ENCODE data around the gene CPAMD8.

The CPAMD8 gene

DNA sequence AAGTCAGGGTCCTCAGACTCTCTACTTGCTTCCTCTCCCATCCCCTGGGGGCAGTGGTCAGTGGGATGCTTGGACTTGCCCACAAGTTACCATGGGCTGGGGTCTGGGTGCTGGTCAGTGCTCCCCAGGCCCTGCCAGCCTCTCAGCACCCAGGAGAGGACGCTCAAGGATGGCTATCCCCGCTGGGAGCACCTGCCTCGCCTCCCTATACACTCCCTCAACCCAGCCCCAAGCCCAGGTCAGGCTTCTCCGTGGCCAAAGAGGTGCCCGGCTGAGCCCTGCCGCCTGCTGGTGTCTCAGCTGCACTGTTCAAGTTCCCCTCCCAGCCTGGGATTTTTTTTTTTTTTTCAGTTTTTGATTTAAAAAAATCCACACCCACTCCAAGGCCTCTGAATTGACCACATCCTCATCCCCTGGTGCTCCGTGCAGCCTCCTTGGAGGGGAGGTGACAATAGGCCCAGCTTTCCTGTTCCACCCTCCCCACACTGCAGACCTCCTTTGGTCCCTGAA is 127.0 kb downstream of the CPAMD8 start:
- Histone ChIP-seq H3K9me3 (ENCODE audit: control insufficient read depth in 5 of 5, low read length in 5 of 5) (no peaks in the 10 kb centered on the region), H3K4me3 (ENCODE audit: low read depth in 1 of 5, low read length in 5 of 5) (no peak overlapping the region), H3K9ac (ENCODE audit: low read length in 5 of 5) (no peak overlapping the region), H3K36me3 (ENCODE audit: control insufficient read depth in 5 of 5, insufficient read depth in 5 of 5, low read length in 5 of 5) (no peaks in the 10 kb centered on the region), H3K4me1 (ENCODE audit: control insufficient read depth in 5 of 5, insufficient read depth in 5 of 5, low read length in 5 of 5) (peaks cover 0 to 33% (median 14%) of the 10 kb centered on the region in 5 donors), H3K27ac (ENCODE audit: low read depth, low read length) (no peak overlapping the region), H3K27me3 (ENCODE audit: control insufficient read depth in 5 of 5, insufficient read depth in 4 of 5, low read length in 5 of 5) (peaks cover 0 to 5% (median 0%) of the 10 kb centered on the region in 5 donors)

DNA sequence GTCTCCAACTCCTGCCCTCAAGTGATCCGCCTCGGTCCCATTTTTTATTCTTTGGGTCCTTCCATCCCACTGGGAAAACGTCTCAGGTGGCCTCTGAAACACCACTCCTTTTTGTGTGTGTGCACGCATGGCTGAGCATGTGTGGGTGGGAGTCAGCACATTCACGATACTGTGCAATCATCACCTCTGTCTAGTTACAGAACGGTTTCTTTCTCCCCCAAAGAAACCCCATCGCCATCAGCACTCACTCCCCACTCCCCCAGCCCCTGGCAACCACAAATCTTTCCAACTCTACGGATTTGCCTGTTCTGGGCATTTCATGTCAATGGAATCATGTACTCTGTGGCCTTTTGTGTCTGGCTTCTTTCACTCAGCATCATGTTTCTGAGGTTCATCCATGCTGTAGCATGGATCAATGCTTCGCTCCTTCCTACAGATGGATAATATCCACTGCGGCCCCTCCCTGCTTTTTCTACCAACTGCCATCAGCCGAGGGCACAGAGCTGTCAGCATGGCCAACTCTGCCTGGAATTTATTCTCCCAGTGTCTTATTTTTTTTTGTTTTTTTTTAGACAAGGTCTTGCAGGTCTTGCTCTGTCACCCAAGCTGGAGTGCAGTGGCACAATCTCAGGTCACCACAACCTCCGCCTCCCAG is 128.1 kb downstream of the CPAMD8 start:
- Histone ChIP-seq H3K36me3 (ENCODE audit: control insufficient read depth in 5 of 5, insufficient read depth in 5 of 5, low read length in 5 of 5) (no peaks in the 10 kb centered on the region), H3K9ac (ENCODE audit: low read length in 5 of 5) (no peak overlapping the region), H3K4me3 (ENCODE audit: low read depth in 1 of 5, low read length in 5 of 5) (no peak overlapping the region), H3K9me3 (ENCODE audit: control insufficient read depth in 5 of 5, low read length in 5 of 5) (no peaks in the 10 kb centered on the region), H3K4me1 (ENCODE audit: control insufficient read depth in 5 of 5, insufficient read depth in 5 of 5, low read length in 5 of 5) (peaks cover 0 to 44% (median 25%) of the 10 kb centered on the region in 5 donors), H3K27me3 (ENCODE audit: control insufficient read depth in 5 of 5, insufficient read depth in 4 of 5, low read length in 5 of 5) (peaks cover 0 to 4% (median 0%) of the 10 kb centered on the region in 5 donors), H3K27ac (ENCODE audit: low read depth, low read length) (no peak overlapping the region)

DNA sequence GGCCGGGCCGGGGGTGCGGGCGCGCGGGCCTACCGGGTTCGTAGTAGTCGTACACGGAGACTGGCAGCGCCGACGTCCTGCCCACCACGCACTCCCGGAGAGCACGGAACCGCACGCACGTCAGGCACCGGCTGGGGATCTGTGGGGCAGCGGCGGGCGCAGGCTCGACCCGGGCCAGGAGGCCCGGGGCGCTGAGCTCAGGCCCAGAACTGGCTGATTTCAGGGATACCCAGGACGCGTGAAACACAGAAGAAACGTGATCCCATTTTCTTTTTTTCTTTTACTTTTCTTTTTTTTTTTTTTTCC is 128.8 kb downstream of the CPAMD8 start:
- Histone ChIP-seq H3K9me3 (ENCODE audit: control insufficient read depth in 5 of 5, low read length in 5 of 5) (no peaks in the 10 kb centered on the region), H3K36me3 (ENCODE audit: control insufficient read depth in 5 of 5, insufficient read depth in 5 of 5, low read length in 5 of 5) (no peaks in the 10 kb centered on the region), H3K4me1 (ENCODE audit: control insufficient read depth in 5 of 5, insufficient read depth in 5 of 5, low read length in 5 of 5) (peaks cover 0 to 51% (median 29%) of the 10 kb centered on the region in 5 donors), H3K4me3 (ENCODE audit: low read depth in 1 of 5, low read length in 5 of 5) (peak overlapping the region in 4 of 5 donors; percentile 56 to 69 (median 62)), H3K27me3 (ENCODE audit: control insufficient read depth in 5 of 5, insufficient read depth in 4 of 5, low read length in 5 of 5) (no peaks in the 10 kb centered on the region), H3K27ac (ENCODE audit: low read depth, low read length) (no peak overlapping the region), H3K9ac (ENCODE audit: low read length in 5 of 5) (peak overlapping the region in 2 of 5 donors; percentile 30 to 40)

DNA sequence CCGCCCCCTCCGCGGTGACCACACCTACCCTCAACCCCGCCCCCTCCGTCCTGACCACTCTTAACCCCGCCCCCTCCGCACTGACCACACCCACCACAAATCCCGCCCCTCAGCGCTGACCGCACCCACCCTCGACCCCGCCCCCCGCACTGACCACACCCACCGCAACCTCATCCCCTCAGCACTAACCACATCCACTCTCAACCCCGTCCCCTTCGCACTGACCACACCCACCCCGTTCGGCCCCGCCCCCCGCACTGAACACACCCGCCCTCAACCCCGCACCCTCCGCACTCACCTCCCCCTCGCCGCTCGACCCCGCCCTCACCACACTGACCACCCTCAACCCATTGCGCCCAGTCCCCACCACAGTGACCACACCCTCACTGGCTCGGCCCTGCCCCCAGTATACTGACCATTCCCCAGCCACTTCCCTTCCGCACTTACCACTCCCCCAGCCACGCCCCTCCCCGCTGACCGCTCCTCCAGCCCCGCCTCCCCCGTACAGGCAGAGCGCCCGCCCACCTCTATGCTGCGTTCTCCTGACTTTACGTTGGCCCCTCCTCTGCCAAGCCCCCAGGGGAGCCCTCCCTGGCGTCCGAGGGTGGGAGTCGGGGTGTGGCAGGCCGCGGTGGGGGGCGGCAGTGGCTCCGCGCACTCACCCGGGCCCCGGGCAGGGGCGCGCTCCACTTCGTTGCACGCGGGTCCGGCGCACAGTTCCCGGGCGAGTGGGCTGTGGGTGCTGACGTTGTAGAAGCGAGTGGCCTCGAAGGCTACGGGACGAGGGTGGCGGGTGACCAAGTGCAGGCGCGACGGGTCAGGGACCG is 129.4 kb downstream of the CPAMD8 start:
- Histone ChIP-seq H3K27me3 (ENCODE audit: control insufficient read depth in 5 of 5, insufficient read depth in 4 of 5, low read length in 5 of 5) (no peaks in the 10 kb centered on the region), H3K4me3 (ENCODE audit: low read depth in 1 of 5, low read length in 5 of 5) (peak overlapping the region in 4 of 5 donors; percentile 56 to 69 (median 62)), H3K4me1 (ENCODE audit: control insufficient read depth in 5 of 5, insufficient read depth in 5 of 5, low read length in 5 of 5) (peaks cover 0 to 54% (median 29%) of the 10 kb centered on the region in 5 donors), H3K27ac (ENCODE audit: low read depth, low read length) (no peak overlapping the region), H3K9me3 (ENCODE audit: control insufficient read depth in 5 of 5, low read length in 5 of 5) (no peaks in the 10 kb centered on the region), H3K36me3 (ENCODE audit: control insufficient read depth in 5 of 5, insufficient read depth in 5 of 5, low read length in 5 of 5) (no peaks in the 10 kb centered on the region), H3K9ac (ENCODE audit: low read length in 5 of 5) (peak overlapping the region in 2 of 5 donors; percentile 30 to 40)

DNA sequence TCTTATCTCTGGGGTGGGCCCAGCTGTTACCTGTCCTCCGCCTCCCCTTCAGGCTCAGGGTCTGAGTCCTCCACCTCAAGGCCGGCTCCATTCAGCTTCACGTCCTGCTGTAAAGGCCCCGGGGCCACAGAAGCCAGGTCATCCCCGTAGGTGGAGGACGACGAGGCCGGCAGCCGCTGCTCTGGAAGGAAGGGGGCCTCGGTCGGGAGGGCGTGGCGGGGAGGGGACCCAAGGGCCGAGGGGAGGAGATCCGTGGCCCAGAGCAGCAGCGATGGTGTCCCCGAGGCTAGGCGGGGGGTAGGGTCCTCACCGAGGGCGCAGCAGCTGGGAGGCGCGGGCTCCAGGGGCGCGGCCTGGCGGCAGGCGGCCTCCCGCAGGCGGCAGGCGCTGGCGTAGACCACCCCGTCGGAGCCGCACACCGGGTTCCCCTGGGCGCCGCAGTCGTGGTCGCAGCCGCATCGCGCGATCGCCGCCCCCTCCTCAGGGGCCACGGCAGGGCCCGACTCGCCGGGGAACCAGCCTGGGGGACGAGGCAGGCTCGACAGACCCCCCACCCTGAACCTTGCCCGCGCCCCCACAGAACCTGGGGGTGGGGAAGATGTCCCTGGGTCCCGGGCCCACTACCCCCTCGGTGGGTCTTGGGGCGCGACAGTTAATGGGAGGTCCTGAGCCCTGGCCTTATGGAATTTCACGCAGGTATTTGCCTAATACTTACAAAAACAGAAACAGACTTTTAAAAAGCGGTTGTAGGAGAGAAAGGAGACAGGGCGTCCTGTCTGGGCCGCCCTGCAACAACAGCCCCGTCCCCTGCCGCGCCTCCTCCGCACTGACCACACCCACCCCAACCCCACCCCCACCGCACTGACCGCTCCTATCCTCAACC is 130.2 kb downstream of the CPAMD8 start:
- peak overlapping the region; percentile 53 to 71 (median 64) for H3K4me3 ChIP-seq (ENCODE audit: low read depth in 1 of 5, low read length in 5 of 5)
- peak overlapping the region in 4 of 5 donors; percentile 13 to 73 (median 60) for H3K9ac ChIP-seq (ENCODE audit: low read length in 5 of 5)
- no peaks in the 10 kb centered on the region for H3K36me3 ChIP-seq (ENCODE audit: control insufficient read depth in 5 of 5, insufficient read depth in 5 of 5, low read length in 5 of 5)
- no peak overlapping the region for H3K27ac ChIP-seq (ENCODE audit: low read depth, low read length)
- H3K9me3 ChIP-seq (ENCODE audit: control insufficient read depth in 5 of 5, low read length in 5 of 5) = no peaks in the 10 kb centered on the region
- H3K4me1 ChIP-seq (ENCODE audit: control insufficient read depth in 5 of 5, insufficient read depth in 5 of 5, low read length in 5 of 5) = peaks cover 0 to 54% (median 29%) of the 10 kb centered on the region in 5 donors
- H3K27me3 ChIP-seq (ENCODE audit: control insufficient read depth in 5 of 5, insufficient read depth in 4 of 5, low read length in 5 of 5) = no peaks in the 10 kb centered on the region

DNA sequence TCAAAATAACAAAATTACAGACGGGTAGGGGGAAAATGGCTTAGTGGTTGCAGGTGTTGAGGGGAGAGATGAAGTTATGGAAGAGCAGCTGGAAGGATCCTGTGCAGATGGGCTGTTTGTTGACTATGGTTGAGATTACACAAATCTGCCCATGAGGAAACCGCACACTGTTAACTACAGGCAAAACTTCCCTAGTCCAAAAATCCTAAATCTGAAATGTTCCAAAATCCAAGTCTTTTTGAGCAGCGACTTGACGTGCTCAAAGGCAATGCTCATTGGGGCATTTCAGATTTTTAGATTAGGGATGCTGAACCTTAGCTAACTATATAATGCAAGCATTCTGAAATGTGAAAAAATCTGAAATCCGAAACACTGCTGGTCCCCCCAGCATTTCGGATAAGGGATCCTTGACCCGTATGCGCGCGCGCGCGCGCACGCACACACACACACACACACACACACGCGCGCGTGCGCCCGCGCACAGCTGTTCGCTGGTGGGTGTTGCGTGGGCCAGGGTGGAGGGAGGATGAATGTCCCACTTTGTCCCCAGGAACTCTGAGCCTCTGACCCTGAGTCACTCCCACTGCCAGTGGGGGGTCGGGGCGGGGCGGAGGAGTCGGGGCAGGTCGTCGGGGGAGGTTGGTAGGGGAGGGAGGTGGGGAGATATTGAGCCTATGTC is 131.0 kb downstream of the CPAMD8 start:
- Histone ChIP-seq H3K4me1 (ENCODE audit: control insufficient read depth in 5 of 5, insufficient read depth in 5 of 5, low read length in 5 of 5) (peaks cover 0 to 54% (median 29%) of the 10 kb centered on the region in 5 donors), H3K36me3 (ENCODE audit: control insufficient read depth in 5 of 5, insufficient read depth in 5 of 5, low read length in 5 of 5) (no peaks in the 10 kb centered on the region), H3K9me3 (ENCODE audit: control insufficient read depth in 5 of 5, low read length in 5 of 5) (no peaks in the 10 kb centered on the region), H3K27ac (ENCODE audit: low read depth, low read length) (no peak overlapping the region), H3K4me3 (ENCODE audit: low read depth in 1 of 5, low read length in 5 of 5) (peak overlapping the region in 4 of 5 donors; percentile 63 to 71 (median 68)), H3K9ac (ENCODE audit: low read length in 5 of 5) (peak overlapping the region in 1 of 5 donors; percentile 61), H3K27me3 (ENCODE audit: control insufficient read depth in 5 of 5, insufficient read depth in 4 of 5, low read length in 5 of 5) (no peaks in the 10 kb centered on the region)

DNA sequence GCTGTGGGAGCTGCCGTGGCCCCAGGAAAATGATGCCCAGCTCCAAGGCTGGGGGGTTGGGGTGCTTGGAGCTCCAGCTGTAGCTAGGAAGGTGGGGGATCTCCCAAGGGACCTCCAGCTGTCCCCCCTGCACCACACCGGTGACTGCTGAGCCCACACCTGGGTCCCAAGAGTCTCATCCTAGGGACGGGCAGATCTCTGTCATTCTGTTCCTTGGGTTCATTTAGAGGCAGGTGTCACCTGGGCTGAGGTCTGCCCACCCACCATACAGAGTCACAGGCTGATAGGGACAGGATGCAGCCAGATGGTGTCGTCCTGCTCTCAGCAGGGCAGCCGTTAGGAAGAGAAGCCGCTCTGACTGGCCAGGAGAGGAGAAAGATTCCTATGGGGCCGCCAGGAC is 132.5 kb downstream of the CPAMD8 start:
- Histone ChIP-seq H3K4me1 (ENCODE audit: control insufficient read depth in 5 of 5, insufficient read depth in 5 of 5, low read length in 5 of 5) (peaks cover 0 to 60% (median 36%) of the 10 kb centered on the region in 5 donors), H3K27ac (ENCODE audit: low read depth, low read length) (no peak overlapping the region), H3K27me3 (ENCODE audit: control insufficient read depth in 5 of 5, insufficient read depth in 4 of 5, low read length in 5 of 5) (no peaks in the 10 kb centered on the region)

DNA sequence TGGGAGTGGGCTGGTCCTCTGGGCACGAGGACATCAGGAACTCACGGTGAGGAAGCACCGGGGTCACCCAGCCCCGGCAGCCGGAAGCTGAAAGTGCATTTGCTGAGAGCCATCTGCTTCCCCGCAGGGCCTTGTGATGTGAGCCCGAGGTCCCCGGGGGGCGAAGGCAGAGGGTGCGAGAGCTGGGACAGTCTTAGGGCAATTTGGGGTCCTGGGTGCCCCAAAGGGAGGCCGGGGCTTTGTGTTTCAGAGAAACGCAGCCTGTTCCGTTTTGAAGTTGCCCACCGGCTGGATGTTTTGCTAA is 133.0 kb downstream of the CPAMD8 start:
- H3K27ac ChIP-seq (ENCODE audit: low read depth, low read length) = no peak overlapping the region

More for the DNA sequence above, 132.5 kb downstream of the CPAMD8 start:
- Histone ChIP-seq H3K9me3 (ENCODE audit: control insufficient read depth in 5 of 5, low read length in 5 of 5) (no peaks in the 10 kb centered on the region), H3K9ac (ENCODE audit: low read length in 5 of 5) (peak overlapping the region in 1 of 5 donors; percentile 12), H3K36me3 (ENCODE audit: control insufficient read depth in 5 of 5, insufficient read depth in 5 of 5, low read length in 5 of 5) (no peaks in the 10 kb centered on the region), H3K4me3 (ENCODE audit: low read depth in 1 of 5, low read length in 5 of 5) (no peak overlapping the region)

DNA sequence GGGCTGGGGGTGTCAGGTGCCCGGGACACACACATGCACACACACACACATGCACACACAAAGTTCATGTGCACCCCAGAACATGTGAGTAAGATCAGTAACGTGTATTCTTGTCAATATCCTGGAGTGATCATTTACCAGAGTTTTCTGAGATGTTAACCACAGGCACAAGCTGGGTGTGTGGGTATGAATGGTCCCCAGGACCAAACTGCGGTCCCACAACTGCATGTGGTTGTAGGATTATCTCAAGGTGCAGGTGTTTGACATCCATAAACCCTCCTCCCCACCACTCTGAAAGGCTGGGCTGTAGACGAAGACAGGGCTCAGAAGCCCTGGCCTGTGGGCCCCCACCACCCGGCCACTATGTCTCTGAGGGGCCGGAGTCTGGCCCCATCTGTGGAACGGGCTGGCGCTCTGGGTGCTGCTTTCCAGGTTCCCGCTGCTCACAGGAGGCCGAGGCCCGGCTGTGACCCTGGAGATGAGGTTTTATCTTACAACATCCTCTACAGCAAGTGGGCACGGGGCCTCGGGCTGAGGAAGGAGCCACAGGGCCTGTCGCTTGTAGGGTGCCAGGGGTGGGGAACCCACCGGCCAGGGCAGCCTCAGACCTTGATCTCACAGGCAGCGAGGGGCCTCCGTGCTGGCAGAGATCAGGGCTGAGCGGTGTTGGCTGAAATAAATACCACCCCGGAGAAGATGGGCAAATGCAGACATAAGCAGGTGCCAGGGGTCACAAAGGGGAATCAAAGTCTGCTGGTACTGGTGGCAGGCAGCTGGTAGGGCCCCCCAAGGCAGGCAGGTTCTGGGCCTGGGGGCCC is 133.5 kb downstream of the CPAMD8 start:
- H3K4me3 ChIP-seq (ENCODE audit: low read depth in 1 of 5, low read length in 5 of 5) = no peak overlapping the region
- no peak overlapping the region for H3K9ac ChIP-seq (ENCODE audit: low read length in 5 of 5)
- peaks cover 0 to 1% (median 0%) of the 10 kb centered on the region in 5 donors for H3K27me3 ChIP-seq (ENCODE audit: control insufficient read depth in 5 of 5, insufficient read depth in 4 of 5, low read length in 5 of 5)
- no peaks in the 10 kb centered on the region for H3K9me3 ChIP-seq (ENCODE audit: control insufficient read depth in 5 of 5, low read length in 5 of 5)
- no peak overlapping the region for H3K27ac ChIP-seq (ENCODE audit: low read depth, low read length)
- H3K4me1 ChIP-seq (ENCODE audit: control insufficient read depth in 5 of 5, insufficient read depth in 5 of 5, low read length in 5 of 5) = peaks cover 0 to 70% (median 46%) of the 10 kb centered on the region in 5 donors
- no peaks in the 10 kb centered on the region for H3K36me3 ChIP-seq (ENCODE audit: control insufficient read depth in 5 of 5, insufficient read depth in 5 of 5, low read length in 5 of 5)

More for the DNA sequence above, 133.0 kb downstream of the CPAMD8 start:
- Histone ChIP-seq H3K4me1 (ENCODE audit: control insufficient read depth in 5 of 5, insufficient read depth in 5 of 5, low read length in 5 of 5) (peaks cover 0 to 65% (median 40%) of the 10 kb centered on the region in 5 donors), H3K9ac (ENCODE audit: low read length in 5 of 5) (no peak overlapping the region), H3K36me3 (ENCODE audit: control insufficient read depth in 5 of 5, insufficient read depth in 5 of 5, low read length in 5 of 5) (no peaks in the 10 kb centered on the region), H3K27me3 (ENCODE audit: control insufficient read depth in 5 of 5, insufficient read depth in 4 of 5, low read length in 5 of 5) (no peaks in the 10 kb centered on the region), H3K4me3 (ENCODE audit: low read depth in 1 of 5, low read length in 5 of 5) (no peak overlapping the region), H3K9me3 (ENCODE audit: control insufficient read depth in 5 of 5, low read length in 5 of 5) (no peaks in the 10 kb centered on the region)

Data from subcutaneous abdominal adipose tissue (tissue), 5 donors.